ENCODE measurements around the gene MBD4.
A peak's percentile ranks its signal among the peaks of the same experiment; 100 is the strongest.

Gene MBD4

GRCh38 chr3:129463094-129463493 is 23.3 kb upstream of the MBD4 start:
- DNase-seq (ENCODE audit: low read depth): no peak

DNA sequence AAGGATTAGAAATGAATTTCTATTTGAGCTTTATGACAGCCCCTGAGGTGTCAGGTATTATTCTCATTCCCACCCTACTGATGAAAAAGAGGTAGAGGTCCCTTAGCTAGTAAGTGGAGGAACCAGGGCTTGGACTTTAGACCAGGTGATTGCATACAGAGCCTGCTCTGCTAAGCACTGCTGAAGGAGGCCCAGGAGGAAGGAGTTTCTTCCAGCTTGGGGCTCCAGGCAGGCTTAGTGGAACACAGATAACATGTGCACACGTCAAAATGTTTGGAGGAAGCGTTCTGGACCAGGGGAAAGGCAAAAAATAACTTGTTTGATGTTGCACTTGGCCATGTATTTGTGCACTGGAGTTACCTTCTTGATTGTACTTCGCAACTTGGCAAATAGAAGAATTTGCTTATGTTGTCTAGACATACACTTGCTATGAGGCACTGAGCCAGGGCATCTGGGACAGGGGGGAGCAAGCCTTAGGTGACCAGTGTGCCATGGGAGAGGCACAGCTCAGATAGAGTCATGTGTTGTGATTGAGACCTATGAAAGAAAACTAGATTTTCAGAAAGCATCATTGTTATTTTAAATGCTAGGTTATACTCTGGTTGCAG is 22.7 kb upstream of the MBD4 start:
- no peak for DNase-seq (ENCODE audit: low read depth)

GRCh38 chr3:129461461-129462146 is 21.9 kb upstream of the MBD4 start:
- DNase-seq (ENCODE audit: low read depth): no peak

GRCh38 chr3:129461022-129461421 is 21.3 kb upstream of the MBD4 start:
- DNase-seq (ENCODE audit: low read depth): no peak

GRCh38 chr3:129460572-129460971 is 20.8 kb upstream of the MBD4 start:
- no peak for DNase-seq (ENCODE audit: low read depth)

- DNase-seq (ENCODE audit: low read depth): no peak
Observed at GRCh38 chr3:129460155-129460554, 20.4 kb upstream of the MBD4 start.

GRCh38 chr3:129453732-129454131 is 14.0 kb upstream of the MBD4 start:
- no peak for DNase-seq (ENCODE audit: low read depth)

- DNase-seq (ENCODE audit: low read depth): no peak
Observed at GRCh38 chr3:129449279-129450115, 9.7 kb upstream of the MBD4 start.

DNA sequence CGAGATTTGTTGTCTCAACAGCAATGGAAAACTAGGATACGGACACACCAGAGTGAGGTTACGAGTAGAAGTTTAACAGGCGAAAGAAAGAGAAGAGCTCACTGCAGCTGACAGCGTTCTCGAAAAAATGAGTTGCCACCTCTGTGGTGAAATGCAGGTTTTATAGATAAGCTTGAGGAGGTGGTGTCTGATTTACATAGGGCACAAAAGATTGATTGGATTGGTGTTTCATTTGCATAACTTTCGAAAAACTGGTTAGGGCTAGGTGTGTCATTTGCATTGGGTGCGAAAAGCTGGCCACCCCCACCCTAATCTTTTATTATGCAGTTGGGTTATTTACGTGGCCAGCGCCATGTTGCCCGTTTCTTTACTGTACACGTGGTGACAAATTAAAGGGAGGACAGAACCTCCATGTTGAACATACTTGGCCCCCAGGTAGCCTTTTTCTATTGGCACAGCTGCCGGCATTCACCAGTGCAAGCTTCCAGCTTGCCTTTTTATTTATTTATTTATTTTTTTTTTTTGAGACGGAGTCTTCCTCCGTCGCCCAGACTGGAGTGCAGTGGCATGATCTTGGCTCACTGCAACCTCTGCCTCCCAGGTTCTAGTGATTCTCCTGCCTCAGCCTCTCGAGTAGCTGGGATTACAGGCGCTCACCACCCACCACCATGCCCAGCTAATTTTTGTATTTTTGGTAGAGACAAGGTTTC is 8.6 kb upstream of the MBD4 start:
- no peak for DNase-seq (ENCODE audit: low read depth)

DNA sequence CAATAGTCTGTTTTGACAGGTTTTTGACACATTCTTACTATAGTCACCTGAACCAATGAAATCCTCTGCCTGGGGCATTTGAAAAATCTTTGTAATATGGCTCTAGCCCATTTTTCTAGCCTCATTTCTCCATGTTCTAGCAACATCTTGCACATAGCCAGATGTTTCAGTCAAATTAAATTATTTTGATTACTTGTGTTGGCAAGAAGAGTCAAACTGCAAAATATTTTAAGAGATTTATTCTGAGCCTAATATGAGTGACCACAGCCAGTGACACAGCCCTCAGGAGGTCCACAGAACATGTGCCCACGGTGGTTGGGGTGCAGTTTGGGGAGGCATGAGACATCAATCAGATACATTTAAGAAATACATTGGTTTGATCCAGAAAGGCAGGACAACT is 7.2 kb upstream of the MBD4 start:
- DNase-seq (ENCODE audit: low read depth): no peak

GRCh38 chr3:129445471-129445870 is 5.7 kb upstream of the MBD4 start:
- DNase-seq (ENCODE audit: low read depth): no peak

DNA sequence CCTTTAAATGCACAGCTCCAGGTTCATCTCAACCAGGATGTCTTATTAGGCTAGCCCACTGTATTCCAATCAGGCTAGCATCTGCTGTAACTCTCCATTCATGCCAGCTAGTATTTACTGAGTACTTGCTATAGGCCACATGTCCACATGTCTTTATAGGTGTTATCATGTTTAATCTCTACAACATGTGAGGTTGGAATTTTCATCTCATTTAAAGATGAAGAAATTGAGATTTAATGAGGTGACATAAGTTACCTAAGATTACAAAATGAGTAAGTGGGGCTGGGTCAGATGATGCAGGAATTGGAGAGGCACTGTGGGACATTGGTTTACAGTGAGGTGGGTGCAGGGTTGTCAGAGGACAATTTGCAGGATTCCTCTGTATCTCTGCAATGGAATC is 3.2 kb upstream of the MBD4 start:
- no peak for DNase-seq (ENCODE audit: low read depth)

DNA sequence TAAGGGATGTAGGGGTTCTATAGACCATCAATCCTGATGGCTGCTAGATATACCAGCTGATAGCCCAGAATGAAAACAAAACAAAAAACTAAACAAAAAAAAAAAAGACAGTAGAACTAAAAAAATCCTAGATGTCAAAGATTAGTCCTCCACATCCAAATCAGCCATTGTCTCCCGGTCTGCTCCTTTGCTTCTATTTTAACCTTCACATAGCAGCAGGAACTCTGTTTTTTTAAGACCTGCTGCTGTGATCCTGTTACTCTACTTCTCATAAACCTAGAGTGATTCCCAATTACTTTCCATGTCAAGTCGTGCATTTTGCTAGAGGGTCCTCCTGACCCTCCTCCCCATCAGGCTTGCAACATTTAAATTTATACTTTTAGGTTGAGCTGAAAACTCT is 2.7 kb upstream of the MBD4 start:
- no peak for DNase-seq (ENCODE audit: low read depth)

GRCh38 chr3:129441782-129442181 is 2.0 kb upstream of the MBD4 start:
- no peak for DNase-seq (ENCODE audit: low read depth)

DNA sequence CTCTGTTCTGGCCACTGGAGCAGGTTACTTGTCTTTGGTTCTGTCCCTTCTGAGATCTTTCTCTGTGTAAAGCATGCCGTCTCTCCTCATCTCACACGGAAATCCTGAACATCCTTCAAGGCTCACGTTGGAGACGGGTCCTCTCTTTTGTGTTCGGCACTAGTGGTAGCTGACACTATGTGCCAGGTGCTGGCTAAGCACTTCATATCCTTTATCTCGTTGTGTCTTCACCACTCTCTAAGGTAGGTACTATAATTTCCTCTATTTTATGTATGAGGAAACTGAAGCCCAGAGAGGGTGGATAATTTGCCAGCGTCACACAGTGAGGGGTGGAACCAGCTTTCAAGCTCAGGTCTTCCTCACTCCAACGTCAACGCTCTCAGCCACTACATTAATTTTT is 1.5 kb upstream of the MBD4 start:
- no peak for DNase-seq (ENCODE audit: low read depth)

DNA sequence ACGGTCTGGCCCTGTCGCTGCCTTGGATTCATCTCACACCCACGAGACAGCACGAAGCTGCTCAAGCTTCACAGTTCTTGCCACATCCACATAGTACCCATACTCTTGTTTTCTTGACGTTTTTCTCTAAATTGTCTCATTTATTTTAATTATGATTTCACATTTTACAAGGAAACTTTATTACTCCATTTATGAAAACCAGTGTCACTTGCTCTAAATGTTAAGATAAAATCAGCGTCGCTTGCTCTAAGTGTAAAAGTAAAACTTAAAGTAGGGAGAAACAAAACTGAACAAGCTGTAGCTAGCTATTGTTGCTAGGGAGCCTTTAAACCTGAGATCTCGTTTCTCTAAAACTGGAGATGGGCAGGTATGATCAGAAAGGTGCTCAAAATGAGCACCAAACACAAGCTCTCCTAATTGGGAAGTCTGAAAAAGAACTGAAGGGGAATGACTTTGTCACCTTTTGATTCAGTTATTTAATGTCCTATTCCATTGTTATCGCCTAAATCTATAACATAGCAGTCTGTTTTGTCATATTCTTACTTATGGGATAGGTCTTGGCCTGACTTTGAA is 956 bp upstream of the MBD4 start:
- no peak for DNase-seq (ENCODE audit: low read depth)

- peak; percentile 25 for DNase-seq (ENCODE audit: low read depth)
Observed at GRCh38 chr3:129439226-129439816, 427 bp downstream of the MBD4 start.

- no peak for DNase-seq (ENCODE audit: low read depth)
Observed at GRCh38 chr3:129435367-129435766, 4.4 kb downstream of the MBD4 start.

DNA sequence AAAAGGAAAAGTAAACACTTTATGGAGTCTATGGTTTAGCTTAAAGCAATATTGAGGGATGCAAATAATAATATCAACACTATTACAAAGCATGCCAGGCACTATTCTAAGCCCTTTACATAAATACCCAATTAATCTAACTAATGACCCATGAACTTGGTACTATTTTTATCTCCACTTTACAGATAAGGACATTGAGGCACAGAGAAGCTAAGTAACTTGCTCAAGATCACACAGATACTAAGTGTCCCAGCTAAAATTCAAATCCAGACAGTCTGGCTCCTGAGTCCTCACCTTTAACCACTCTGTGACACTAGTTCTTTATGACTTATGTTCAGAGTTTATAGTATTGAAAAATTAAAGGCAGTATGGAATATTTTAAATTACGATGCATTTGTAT is 5.6 kb downstream of the MBD4 start:
- DNase-seq (ENCODE audit: low read depth): no peak

DNA sequence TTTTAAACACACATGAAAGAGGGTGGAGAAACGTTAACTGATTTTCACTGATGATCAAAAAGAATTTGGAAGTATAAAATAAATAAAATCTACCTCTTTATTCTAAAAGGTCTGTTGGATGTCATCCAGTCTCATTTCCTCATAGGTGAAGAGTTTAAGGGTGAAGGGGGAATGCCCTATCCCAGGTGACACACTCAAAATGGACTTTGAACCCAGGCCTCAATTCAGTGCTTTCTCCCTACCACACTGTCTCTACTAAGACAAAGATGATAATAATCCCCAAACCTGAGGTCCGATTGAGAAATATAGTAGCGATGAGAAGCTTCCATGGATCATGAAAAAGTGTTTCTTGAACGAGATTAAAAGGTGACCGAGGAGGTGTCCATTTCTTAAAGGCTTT is 6.2 kb downstream of the MBD4 start:
- no peak for DNase-seq (ENCODE audit: low read depth)

DNA sequence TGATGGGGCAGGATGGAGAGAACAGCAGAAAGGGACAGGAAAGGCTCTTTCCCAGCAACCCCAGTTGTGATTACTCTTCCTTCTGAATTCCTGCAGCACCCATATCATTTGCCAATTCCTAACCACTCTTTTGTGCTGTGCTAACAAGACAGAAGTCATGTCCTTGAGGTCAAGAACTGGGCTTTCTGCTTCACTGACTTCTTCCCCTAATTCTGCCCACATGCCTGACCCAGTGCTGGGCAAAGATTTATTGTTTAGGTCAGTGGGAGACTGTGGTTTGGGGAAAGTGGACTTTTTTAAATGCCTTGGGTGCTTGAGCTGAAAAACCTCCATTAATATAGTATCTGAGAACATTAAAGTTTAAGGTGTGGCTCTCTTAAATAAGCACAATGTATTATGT is 7.1 kb downstream of the MBD4 start:
- DNase-seq (ENCODE audit: low read depth): no peak

DNA sequence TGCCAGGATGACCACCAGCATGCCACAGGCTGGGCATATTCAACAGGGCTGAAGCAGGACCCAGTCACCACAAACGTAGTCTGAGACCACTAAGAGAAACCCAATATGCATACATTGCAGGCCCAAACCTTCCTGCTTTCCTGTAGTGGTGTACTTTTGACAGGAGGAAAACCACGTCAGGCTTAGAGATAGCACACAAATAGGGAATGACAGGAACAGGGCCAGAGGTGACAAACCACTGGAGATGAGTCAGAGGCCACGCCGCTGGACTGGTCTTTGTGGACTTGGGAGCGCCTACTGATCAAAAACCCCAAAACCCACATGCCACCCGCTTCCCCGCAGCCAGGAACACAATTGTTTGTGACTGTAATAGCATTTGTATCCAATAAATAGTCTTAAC is 7.7 kb downstream of the MBD4 start:
- no peak for DNase-seq (ENCODE audit: low read depth)
